Psoas muscle (tissue), 8 donors: ENCODE measurements around the gene TMEM63A. TPM values are rescaled to one million over a fixed set of nuclear protein-coding genes. Genes with fewer than 3 reads are reported as not detected.
"Not testable (repeated sequence)": the region's sequence is repeated elsewhere in the genome, so short reads cannot be mapped to it uniquely, and the experiment has no call there.

Experiments
- ATAC-seq, 4 donors: fragments of 200-7000 bp; cut with Tn5 transposase; one replicate each; pipeline ENCODE4 v1.9.1; 2020; ENCODE audit warnings: moderate library complexity in 3 of 4, mild to moderate bottlenecking in 2 of 4
- DNase-seq, 2 donors: peaks; one replicate each; pipeline ENCODE4 v3.0.0-alpha.2; 2020
- H3K27ac ChIP-seq: fragments of 200-600 bp; one replicate; pipeline ENCODE4 v1.8.0; 2022
- H3K27me3 ChIP-seq, 3 donors: fragments of 200-600 bp in 1 of 3; one replicate each; pipeline versions ENCODE4 v1.6.1 to v1.8.0; 2013 to 2022; ENCODE audit warnings: low read length in 2 of 3, mild to moderate bottlenecking in 2 of 3, moderate library complexity in 1 of 3; ENCODE audit not compliant: insufficient read depth in 3 of 3
- H3K36me3 ChIP-seq, 2 donors: fragments of 200-600 bp in 1 of 2; one replicate each; pipeline versions ENCODE4 v1.6.1 to v1.8.0; 2013 to 2022; ENCODE audit warnings: low read depth in 1 of 2, mild to moderate bottlenecking in 1 of 2, moderate library complexity in 1 of 2; ENCODE audit not compliant: insufficient read depth in 1 of 2
- H3K4me1 ChIP-seq: fragments of 200-600 bp; one replicate; pipeline ENCODE4 v1.8.0; 2022
- H3K4me3 ChIP-seq: fragments of 200-600 bp; one replicate; pipeline ENCODE4 v1.8.0; 2022; ENCODE audit warnings: mild to moderate bottlenecking
- H3K9me3 ChIP-seq: fragments of 200-600 bp; one replicate; pipeline ENCODE4 v1.8.0; 2022
- CTCF ChIP-seq: fragments of 200-600 bp; IDR thresholded peaks from one replicate; pipeline ENCODE4 v1.8.0; 2022; ENCODE audit warnings: antibody characterized with exemption
- WGBS, 3 donors: extraction: QIAGEN DNeasy Blood & Tissue Kit; methylation state at CpG; one replicate each; pipeline versions ENCODE4 v1.1.6 to v1.1.7; 2013; 5-methylcytosine and 5-hydroxymethylcytosine counted together
- intact Hi-C, 2 donors: fragments of 100-400 bp; cut with DNase I; formaldehyde crosslinking; loops; one replicate each; pipeline versions ENCODE4 v1.11.0 to v1.14.2; 2022
- long read RNA-seq, 2 donors: library from polyadenylated mRNA; unstranded; transcript quantifications; one replicate each; pipeline ENCODE4 v2.0.0, GENCODE V29; 2021
- polyA plus RNA-seq, 3 donors: library from polyadenylated mRNA; stranded (reverse); fragments of 200-250 nt; gene quantifications; one replicate each; pipeline ENCODE4 v1.2.3, GENCODE V29; 2013
- total RNA-seq, 4 donors: library from RNA; stranded (reverse); fragmentation: NEBNext Ultra II Directional in 2 of 4; extraction: Animal tissue kit (Norgen Biotek cat#: 25700) in 2 of 4; gene quantifications; one replicate each; pipeline versions ENCODE4 v1.2.1 to v1.2.4, GENCODE V29; 2021 to 2023
- donor health status: healthy with polysubstance abuse.
- donor health status: DM: no; HTN: no; CAD: no; lungs with moderate emphysema.
- donor health status: Bipolar disorder and iron deficiency.
- donor health status: healthy.
- donor health status: DM: yes; HTN: yes; CAD: no.
- donor health status: DM: no; HTN: no; CAD: no.
- donor health status: DM: no; HTN: no; CAD: no.
- donor health status: DM: yes; HTN: yes; CAD: no.

The TMEM63A gene
- total RNA-seq (10 to 100 TPM; 12.7 to 17.9 (median 16.0) TPM), polyA plus RNA-seq (10 to 100 TPM in 2 of 3 donors, 1 to 10 TPM in 1; 7.1 to 14.2 (median 11.4) TPM)
- long read RNA-seq, donor 1, full-length matches to known transcripts, result 1 of 5 reads
- long read RNA-seq, donor 1, partial matches to known transcripts, result 3 of 5 reads
- long read RNA-seq, donor 1, other reads (novel, unspliced or antisense), result 1 of 5 reads
- long read RNA-seq, donor 2, full-length matches to known transcripts, result 1 of 11 reads
- long read RNA-seq, donor 2, partial matches to known transcripts, result 6 of 11 reads
- long read RNA-seq, donor 2, other reads (novel, unspliced or antisense), result 4 of 11 reads

GRCh38 chr1:225881959-225882693 is at the start of gene TMEM63A:
TSS of gene TMEM63A (minus strand) at chr1:225882380. CDS start at chr1:225877580, 4,800 bp downstream.
- intact Hi-C loops, result loop anchor here (5.0 kb wide), 1 partner anchor 40 kb away; the partner anchor contains the start of gene PYCR2 (in 2 of the 2)
- TF ChIP-seq CTCF, result peak; percentile 39

GRCh38 chr1:225931270-225932136 is 49.3 kb upstream of the TMEM63A start:
- 74 to 89% (median 81%) methylated on average over 5 of the region's 5 CpGs for WGBS, 3 donors
- Histone ChIP-seq H3K4me3 (no peak overlapping the region), H3K27me3 (no peaks in the 10 kb centered on the region), H3K4me1 (no peaks in the 10 kb centered on the region), H3K27ac (no peak overlapping the region), H3K36me3 (no peaks in the 10 kb centered on the region), H3K9me3 (no peaks in the 10 kb centered on the region)
- intact Hi-C loops, result no loop called here
- TF ChIP-seq CTCF, result no peak
- no peak for DNase-seq
- ATAC-seq, result no peak

More at GRCh38 chr1:225881959-225882693, at the start of gene TMEM63A:
- H3K4me3 ChIP-seq, result peak within 1 kb of the TSS; percentile 100
- WGBS, 3 donors, result 0 to 1% (median 0%) methylated on average over 55 to 64 of the region's 64 CpGs
- peak within 1 kb of the TSS; percentile 92 for H3K27ac ChIP-seq
- peaks cover 0 to 1% (median 0%) of the 10 kb centered on the region in 3 donors for H3K27me3 ChIP-seq
- no peaks in the 10 kb centered on the region for H3K9me3 ChIP-seq
- DNase-seq (peak; percentile 94 to 98), ATAC-seq (peak; percentile 88 to 93 (median 90))
- peaks cover 0 to 3% of the 10 kb centered on the region in 2 donors for H3K36me3 ChIP-seq
- peaks cover 41% of the 10 kb centered on the region for H3K4me1 ChIP-seq

GRCh38 chr1:225930566-225930965 is 48.4 kb upstream of the TMEM63A start:
- 69 to 100% (median 73%) methylated on average over 2 of the region's 2 CpGs for WGBS, 3 donors
- H3K36me3 ChIP-seq, result no peaks in the 10 kb centered on the region
- ATAC-seq (no peak), DNase-seq (no peak)
- TF ChIP-seq CTCF, result no peak
- H3K4me1 ChIP-seq, result no peaks in the 10 kb centered on the region
- no peaks in the 10 kb centered on the region for H3K9me3 ChIP-seq
- no peak overlapping the region for H3K4me3 ChIP-seq
- intact Hi-C loops, result no loop called here
- H3K27me3 ChIP-seq, result no peaks in the 10 kb centered on the region
- no peak overlapping the region for H3K27ac ChIP-seq

GRCh38 chr1:225929462-225929861 is 47.3 kb upstream of the TMEM63A start:
- WGBS, 3 donors, result 93 to 96% (median 94%) methylated on average over 3 of the region's 3 CpGs
- H3K9me3 ChIP-seq, intact Hi-C loops, H3K27me3 ChIP-seq, H3K27ac ChIP-seq, ATAC-seq, H3K36me3 ChIP-seq, H3K4me3 ChIP-seq, DNase-seq, H3K4me1 ChIP-seq: not testable (repeated sequence)
